ENCODE results near the gene GPA33. TPM values are rescaled to one million over a fixed set of nuclear protein-coding genes. Genes with fewer than 3 reads are reported as not detected.

The GPA33 gene
- total and polyA plus RNA-seq, 10 of the 15 experiments (the other 5 are each of a cell fraction or from before 2014, with no cell fraction given): 0.09 to 0.27 (median 0.21) TPM; not detected in 1

GRCh38 chr1:167127236-167127635 lies 37.1 kb upstream of the GPA33 start:
- POLR2A ChIA-PET: no interaction called here
- no peak overlapping the region for H3K4me2 ChIP-seq (ENCODE audit: control insufficient read depth, insufficient read depth)
- no peak overlapping the region for H3K9ac ChIP-seq (ENCODE audit: control insufficient read depth, insufficient read depth, low read length)
- 80% methylated on average over 5 of the region's 5 CpGs for WGBS (ENCODE audit: insufficient coverage, insufficient replicate concordance, low lambda C conversion rate, missing lambda C conversion rate)
- RAD21 ChIA-PET (ENCODE audit: unreplicated experiment): no interaction called here
- no peaks in the 10 kb centered on the region for H3K36me3 ChIP-seq (ENCODE audit: control insufficient read depth in 2 of 2, insufficient read depth in 2 of 2, low read length in 1 of 2)
- in situ Hi-C loops (cut with MboI): no loop called here
- intact Hi-C loops (cut with micrococcal nuclease; ENCODE audit: unreplicated experiment): loop anchor here (10.0 kb wide), 1 partner anchor 318 kb away; no protein-coding TSS in a partner anchor
- CTCF ChIA-PET: interaction anchor here (1.2 to 1.5 kb wide), 2 partner anchors 11 to 23 kb away, joined by 3 read pairs; no protein-coding TSS in a partner anchor
- H3K9me3 ChIP-seq (replicated peaks; ENCODE audit: control insufficient read depth, insufficient read depth, low read length): no peaks in the 10 kb centered on the region
- no peak for ATAC-seq
- no peaks in the 10 kb centered on the region for H3K79me2 ChIP-seq (ENCODE audit: control insufficient read depth, insufficient read depth, low read length)
- no peak overlapping the region for H3K4me3 ChIP-seq
- H3K27ac ChIP-seq (ENCODE audit: control insufficient read depth, insufficient read depth): no peak overlapping the region
- no TSS peak for BruUV-seq (replicated peaks)
- DNase-seq (ENCODE audit: low read depth, low spot score): no peak
- TF ChIP-seq ZNF207 (IDR thresholded peaks at IDR 0.05; ENCODE audit: borderline replicate concordance): no peak
- no peak for TF ChIP-seq FOS (IDR thresholded peaks at IDR 0.05; ENCODE audit: borderline replicate concordance, extremely low read depth, insufficient read length)
- no peak for TF ChIP-seq E4F1 (IDR thresholded peaks at IDR 0.05; ENCODE audit: borderline replicate concordance, partially characterized antibody)
- TF ChIP-seq SIN3A (IDR thresholded peaks at IDR 0.05; ENCODE audit: low read depth, low read length): no peak
- TF ChIP-seq CBX5 (IDR thresholded peaks at IDR 0.05; ENCODE audit: low read depth): no peak
- no peak for TF ChIP-seq ELK1 (IDR thresholded peaks at IDR 0.05; ENCODE audit: low read depth, low read length)
- no peak for TF ChIP-seq ZZZ3 (IDR thresholded peaks at IDR 0.05; ENCODE audit: control insufficient read depth, insufficient read length, low read depth)
- H2AFZ ChIP-seq (ENCODE audit: control insufficient read depth, low read depth, low read length): no peak overlapping the region
- FAIRE-seq: no peak
- H4K20me1 ChIP-seq (ENCODE audit: control insufficient read depth, insufficient read depth): no peaks in the 10 kb centered on the region
- SMC1A ChIA-PET (ENCODE audit: uncharacterized antibody, unreplicated experiment): interaction anchor here (0.6 to 1.5 kb wide), 2 partner anchors 22 to 36 kb away, joined by 3 to 5 read pairs; no protein-coding TSS in a partner anchor
- no peaks in the 10 kb centered on the region for H3K4me1 ChIP-seq (ENCODE audit: control insufficient read depth, insufficient read depth, low read length)
- H3K27me3 ChIP-seq (replicated peaks in 1 of 2; ENCODE audit: control insufficient read depth in 2 of 2, insufficient read depth in 2 of 2, low read length in 1 of 2): peaks cover 3 to 7% of the 10 kb centered on the region in 2 experiments; a peak in 2 of 4 replicates
